HL-60/S4 (cell line): ENCODE results near the gene UROC1.

Experiments used
- in situ Hi-C: fragments of 300-500 bp; cut with MboI; formaldehyde crosslinking; loops from 2 replicates; pipeline ENCODE4 v1.14.3; 2022; ENCODE audit warnings: low sequenced_read_pairs

Gene UROC1

GRCh38 chr3:126517291-126517951 is at the start of gene UROC1:
Gene UROC1, minus strand, starts transcription at chr3:126517773. Its CDS starts 54 bp downstream, at chr3:126517719.
- in situ Hi-C loops = no loop called here

- in situ Hi-C loops = no loop called here
These were observed 45.2 kb upstream of the UROC1 start for GRCh38 chr3:126562737-126563276.

DNA sequence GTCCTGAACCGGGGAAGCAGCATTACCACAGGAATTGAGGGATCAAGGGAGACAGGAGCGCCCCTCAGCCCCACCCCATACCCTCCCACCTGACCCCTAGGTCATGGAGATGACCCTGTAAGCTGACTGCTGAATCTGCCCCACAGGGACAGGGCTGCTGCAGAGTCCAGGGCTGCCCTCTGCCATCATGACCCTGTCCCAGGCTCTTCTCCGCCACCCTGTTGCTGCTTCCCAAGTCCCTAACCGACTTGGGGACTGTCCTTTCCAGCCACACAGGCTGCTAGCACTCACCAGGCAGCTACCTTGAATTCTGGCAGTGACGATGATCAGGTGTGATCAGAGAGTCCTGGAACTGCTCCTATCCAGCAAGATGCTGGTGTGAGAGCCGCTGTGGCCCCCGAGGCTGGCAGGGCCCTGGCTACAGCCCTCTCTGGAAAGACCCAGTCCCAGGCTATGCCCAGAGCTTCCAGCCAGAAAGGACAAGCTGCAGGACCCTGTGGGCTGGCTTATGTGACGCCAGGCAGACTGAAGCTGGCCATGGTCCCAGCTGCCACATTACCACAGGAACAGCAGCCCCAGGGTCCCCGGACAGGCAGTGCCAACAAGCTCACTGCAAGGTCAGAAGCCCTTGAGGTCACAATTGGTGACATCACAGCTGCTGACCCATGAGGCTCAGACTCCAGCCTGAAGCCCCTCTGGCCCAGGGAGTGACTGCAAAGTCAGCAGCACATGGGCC is 40.9 kb upstream of the UROC1 start, which contains the start of gene C3orf22:
Gene C3orf22 (minus strand): TSS at position 597 of the 736 bp plus-strand sequence. CDS start 5,542 bp downstream, outside the sequence.
- in situ Hi-C loops = no loop called here

DNA sequence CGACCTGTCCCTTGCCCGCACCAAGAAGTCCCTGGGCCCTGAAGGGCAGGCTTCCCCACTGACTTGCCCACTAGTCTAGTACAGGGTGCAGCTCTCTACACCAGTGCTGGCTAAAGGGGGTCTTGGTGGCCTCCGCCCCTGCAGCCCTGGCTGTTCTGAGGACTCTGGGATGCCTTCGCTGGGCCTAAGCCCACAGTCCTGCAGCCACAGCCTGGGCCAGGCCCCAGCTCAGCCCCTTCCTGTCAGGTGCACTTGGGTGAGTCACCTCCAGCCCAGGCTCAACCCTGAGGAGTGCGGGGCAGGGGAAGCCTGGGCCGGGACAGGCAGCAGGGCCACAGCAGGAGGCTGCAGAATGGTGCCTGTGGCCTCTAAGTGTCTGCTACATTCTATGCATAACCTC is 40.2 kb upstream of the UROC1 start:
- in situ Hi-C loops = no loop called here

DNA sequence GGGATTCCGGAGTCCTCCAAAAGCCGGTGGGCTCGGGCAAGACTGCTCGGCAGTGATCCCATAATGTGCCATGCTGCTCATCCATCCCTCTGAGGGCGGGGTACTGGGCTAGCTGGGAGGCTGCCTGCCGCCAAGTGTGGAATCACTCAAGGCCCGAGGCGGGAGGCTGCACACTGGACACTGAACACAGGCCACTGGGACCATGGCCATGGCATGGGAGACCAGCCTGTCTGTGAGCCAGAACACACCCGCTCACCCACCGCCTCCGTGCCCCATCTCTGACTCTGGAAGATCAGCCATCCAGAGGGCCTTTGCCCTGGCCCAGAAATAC is 39.8 kb upstream of the UROC1 start:
- in situ Hi-C loops = no loop called here

DNA sequence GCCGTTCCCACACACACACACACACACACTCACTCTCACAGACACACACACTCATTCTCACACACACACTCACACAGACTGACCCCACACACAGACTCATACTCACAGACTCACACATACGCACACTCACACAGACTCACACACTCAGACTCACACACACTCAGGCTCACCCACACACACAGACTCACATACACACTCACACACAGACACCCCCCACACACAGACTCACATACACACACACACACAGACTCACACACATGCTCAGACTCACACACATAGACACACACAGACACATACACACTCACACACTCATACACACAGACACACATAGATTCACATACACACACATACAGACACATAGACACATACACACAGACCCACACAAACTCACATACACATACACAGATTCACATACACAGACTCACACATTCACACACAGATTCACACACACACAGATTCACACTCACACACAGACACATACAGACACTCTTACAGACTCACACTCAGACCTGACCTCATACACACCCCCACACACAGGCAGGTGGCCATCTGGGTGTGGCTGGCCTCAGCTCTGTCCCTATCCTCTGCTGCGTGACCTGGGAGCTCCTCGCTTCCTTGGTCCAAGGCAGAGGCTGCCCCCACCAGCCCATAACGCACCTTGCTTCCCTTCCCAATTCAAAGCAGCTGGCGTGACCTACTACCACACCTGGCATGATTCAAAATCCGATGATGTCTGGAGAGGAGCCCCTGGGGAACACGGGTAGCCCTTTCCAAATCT is 39.3 kb upstream of the UROC1 start:
- in situ Hi-C loops = no loop called here

DNA sequence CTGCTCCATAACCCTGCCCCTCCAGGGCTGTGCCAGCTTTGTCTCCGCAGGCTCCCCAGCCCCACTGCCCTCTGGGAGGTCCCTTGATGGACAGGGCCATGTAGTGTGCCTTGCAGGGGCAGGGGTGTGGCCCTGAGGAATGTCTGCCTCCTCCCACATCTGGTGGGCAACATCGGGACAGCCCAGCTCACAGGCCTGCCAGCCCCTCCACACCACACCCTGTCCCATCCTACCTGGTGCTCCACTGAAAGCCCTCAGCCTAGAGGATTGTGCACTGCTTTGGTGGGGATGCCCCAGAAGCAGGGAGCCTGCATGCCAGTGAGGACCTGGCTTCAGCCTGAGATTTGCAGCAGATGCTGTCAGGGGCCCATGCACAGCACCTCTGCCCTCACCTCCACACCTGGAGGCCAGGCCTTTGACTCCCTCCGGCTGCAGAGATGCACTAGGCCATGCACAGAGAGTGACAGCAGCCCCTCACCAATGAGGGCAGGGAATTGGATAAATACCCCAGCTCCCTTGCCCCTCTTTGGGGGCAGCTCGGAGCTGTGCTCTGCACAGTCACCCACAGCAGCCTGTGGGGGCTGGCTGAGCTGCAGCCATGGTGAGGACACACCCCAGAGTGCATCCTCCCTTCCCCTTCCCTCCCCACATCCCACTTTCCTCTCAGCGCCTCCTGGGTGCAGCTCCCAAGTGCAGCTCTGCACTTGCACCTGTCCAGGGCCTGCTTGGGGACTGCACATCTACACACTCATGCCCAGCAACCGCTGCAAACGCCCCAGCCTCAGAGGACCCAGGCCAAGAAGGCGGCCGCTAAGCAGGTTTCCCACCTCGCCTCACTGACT is 38.4 kb upstream of the UROC1 start:
- in situ Hi-C loops = no loop called here

DNA sequence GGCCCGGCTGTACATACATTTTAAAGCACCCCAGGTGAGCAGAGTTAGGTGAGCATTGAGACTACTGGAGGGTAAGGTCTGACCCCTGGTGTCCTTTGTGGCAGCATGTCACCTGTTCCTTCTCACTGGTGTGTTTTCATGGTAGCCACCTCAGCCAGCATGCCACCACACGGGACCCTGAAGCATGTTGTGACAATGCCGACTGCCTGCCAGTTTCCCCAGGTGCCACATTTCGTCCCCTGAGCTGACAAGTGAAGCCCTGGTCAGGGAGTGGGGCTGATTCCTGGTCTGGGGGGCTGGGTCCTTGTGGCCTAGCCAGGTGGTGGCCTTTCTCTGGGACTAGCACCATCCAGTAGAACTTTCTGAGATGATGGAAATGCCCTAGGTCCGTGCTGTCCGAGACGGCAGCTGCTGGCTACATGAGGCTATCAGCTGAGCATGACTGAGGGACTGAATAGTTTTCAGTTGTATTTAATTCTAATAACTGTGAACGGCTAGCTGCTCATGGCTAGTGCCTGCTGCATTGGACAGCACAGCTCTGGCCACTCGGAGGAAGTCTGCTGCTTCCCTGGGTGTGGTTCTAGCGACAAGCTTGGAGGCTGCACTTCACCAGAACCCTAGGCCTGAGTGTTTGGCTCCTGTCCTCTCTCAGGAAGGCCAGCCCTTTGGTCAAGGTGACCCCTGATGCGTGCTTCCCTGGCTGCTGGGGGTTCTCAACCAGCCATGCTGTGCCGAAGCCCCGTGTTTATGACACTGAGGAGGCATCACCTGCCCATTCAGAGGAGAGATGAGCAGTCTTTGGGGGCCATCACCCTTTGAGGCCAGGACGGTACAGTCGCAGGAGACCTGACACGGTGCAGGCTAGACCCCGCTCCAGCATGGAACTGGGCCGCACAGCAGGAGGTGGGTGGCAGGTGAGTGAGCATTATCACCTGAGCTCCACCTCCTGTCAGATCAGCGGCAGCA is 37.3 kb upstream of the UROC1 start:
- in situ Hi-C loops = no loop called here

- in situ Hi-C loops = no loop called here
These were observed 35.9 kb upstream of the UROC1 start for GRCh38 chr3:126553284-126554084.

- in situ Hi-C loops = no loop called here
These were observed 35.2 kb upstream of the UROC1 start for GRCh38 chr3:126552688-126553283.

DNA sequence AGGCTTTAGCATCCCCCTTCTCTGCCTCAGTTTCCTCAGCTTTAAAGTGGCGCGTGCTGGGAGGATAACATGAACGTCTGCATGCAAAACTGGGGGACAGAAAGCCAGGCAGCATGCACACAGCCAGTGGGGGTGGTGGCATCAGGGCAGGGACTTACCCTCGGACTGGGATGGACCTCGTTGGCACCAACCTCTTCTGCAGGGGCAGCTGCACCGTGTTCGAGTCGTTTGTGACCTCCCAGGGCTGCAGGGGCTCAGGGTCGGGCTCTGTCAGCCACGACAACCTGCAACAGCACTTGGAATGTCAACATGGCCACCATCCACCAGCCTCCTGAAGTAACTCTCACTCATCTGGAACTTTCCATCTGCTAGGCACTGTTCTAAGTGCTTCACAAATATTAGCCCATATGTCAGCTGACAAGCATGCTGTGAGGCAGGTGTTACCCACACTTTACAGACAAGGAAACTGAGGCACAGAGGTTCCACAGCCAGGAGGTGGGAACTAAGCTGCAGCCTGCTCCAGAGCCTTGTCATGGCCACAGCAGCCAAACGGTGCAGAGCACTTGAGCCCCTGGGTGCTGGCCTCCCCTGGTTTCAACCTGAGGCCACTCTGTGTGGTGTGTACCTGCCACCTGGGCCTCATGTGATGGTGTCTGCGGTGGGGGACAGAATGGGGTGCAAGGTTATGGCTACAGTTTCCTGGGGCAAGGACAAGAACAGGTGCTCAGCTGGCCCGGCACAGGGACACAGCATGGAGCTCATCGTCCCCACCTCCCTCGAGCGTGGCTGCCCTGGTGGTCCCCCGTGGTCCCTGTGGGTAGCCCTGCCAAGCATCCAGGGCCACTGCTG is 34.5 kb upstream of the UROC1 start:
- in situ Hi-C loops = no loop called here

DNA sequence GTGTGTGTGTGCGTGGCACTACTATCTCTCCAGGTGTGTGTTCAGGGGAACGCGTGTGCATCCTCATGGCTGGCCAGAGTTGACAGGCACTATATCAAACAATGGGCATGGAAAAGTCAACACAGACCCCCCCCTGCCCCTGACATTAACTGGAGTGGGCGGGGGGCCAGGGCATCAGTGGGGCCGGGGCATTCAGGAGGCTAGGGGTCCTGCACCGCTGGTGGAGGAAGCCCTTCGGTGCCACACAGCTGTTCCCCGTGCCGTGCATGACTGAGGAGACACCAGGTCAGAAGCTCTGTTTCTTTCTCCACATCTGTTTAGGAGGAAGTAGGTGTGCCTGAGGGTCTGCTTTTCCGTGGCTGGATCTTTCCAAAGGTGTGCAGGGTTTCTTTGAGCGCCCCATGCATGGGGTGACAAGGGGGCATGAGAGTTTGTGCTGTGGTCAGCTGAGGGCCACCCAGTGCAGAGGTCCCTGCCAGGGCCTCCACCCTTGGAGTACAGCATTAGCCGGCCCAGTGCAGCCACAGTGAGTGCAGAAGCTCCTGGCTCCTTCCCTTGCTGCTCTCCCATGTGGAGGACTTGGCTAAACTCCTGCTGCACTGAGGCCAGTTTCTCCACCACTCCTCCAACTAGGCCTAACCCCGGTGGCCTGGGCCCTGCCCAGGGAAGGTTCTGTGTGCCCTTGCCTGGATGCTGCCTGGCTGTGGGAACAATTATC is 33.7 kb upstream of the UROC1 start:
- in situ Hi-C loops = no loop called here

GRCh38 chr3:126550488-126551051 is 33.0 kb upstream of the UROC1 start:
- in situ Hi-C loops = no loop called here

DNA sequence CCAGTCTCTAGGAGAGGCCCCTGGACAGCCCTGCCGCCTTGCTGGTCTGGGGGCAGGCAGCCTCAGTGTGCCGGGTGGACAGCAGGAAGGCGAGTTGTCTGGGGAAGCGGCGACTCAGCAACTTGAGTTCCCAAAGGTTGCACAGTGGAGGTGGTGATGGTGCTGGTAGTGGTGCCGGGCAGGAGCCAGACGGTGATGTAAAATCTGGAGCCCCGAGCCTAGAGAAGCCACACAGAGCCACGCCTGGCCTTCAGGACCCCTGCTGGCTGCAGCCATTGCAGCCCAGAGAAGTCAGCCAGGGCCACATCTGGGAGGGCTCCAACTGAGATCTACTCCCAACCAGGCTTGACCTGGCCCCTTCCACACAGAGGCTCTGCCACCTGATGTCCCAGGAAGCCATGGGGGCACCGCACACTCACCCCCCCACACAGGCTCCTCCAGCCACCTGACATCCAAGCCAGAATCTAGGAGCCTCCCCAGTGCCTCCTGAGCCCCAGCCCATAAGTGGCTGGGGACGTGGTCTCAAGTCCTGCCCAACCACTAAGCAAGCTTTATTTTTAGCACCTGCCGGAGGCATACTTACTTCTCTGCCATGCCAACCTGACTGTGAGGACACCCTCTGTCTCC is 32.4 kb upstream of the UROC1 start:
- in situ Hi-C loops = no loop called here

GRCh38 chr3:126548556-126549466 is 31.2 kb upstream of the UROC1 start:
- in situ Hi-C loops = no loop called here
